OCI-LY7 (cell line): ENCODE measurements around the gene ALPG.

Experiments used
- CTCF ChIP-seq: fragments of 200-600 bp; sonication (generic); conservative IDR thresholded peaks from 2 replicates; pipeline ENCODE4 v1.5.1; 2014; ENCODE audit warnings: mild to moderate bottlenecking, antibody characterized with exemption, low read length, moderate library complexity, mixed read lengths
- EZH2phosphoT487 ChIP-seq: fragments of 200-600 bp; sonication (generic); IDR thresholded peaks from 2 replicates; pipeline ENCODE4 v1.6.1; 2018; ENCODE audit warnings: low read depth, borderline replicate concordance, mild to moderate bottlenecking, mixed run types, antibody characterized with exemption, low read length, moderate library complexity, mixed read lengths

- TF ChIP-seq CTCF (no peak), EZH2phosphoT487 (no peak)
Measured at GRCh38 chr2:232384466-232384865, 22.2 kb upstream of the ALPG start.
